Progenitor cell of endocrine pancreas (in vitro differentiated cells): Measurements from ENCODE around the gene OBSL1. TPM values are rescaled to one million over a fixed set of nuclear protein-coding genes. Genes with fewer than 3 reads are reported as not detected.

ENCODE experiments used
- DNase-seq: peaks from one replicate; pipeline ENCODE4 v3.0.0; 2021; ENCODE audit warnings: low spot score; ENCODE audit not compliant: unreplicated experiment
- H3K27ac Mint-ChIP-seq: 2 replicates; pipeline ENCODE4 v1.8.0; 2021; ENCODE audit warnings: mild to moderate bottlenecking, moderate library complexity, mixed read lengths
- H3K27me3 Mint-ChIP-seq: 2 replicates; pipeline ENCODE4 v1.8.0; 2021; ENCODE audit warnings: mixed read lengths
- H3K36me3 Mint-ChIP-seq: 2 replicates; pipeline ENCODE4 v1.8.0; 2022; ENCODE audit warnings: mixed read lengths; ENCODE audit not compliant: insufficient read depth
- H3K4me1 Mint-ChIP-seq: 2 replicates; pipeline ENCODE4 v1.8.0; 2021; ENCODE audit warnings: low read depth, mixed read lengths
- H3K4me3 Mint-ChIP-seq: 2 replicates; pipeline ENCODE4 v1.8.0; 2021; ENCODE audit warnings: low read depth, mild to moderate bottlenecking, moderate library complexity, mixed read lengths
- H3K9me3 Mint-ChIP-seq: 2 replicates; pipeline ENCODE4 v1.8.0; 2021; ENCODE audit warnings: low read depth, mixed read lengths
- CTCF ChIP-seq: fragments of 200-600 bp; sonication (generic); IDR thresholded peaks from one replicate; pipeline ENCODE4 v1.5.0; 2021; ENCODE audit warnings: antibody characterized with exemption, mild to moderate bottlenecking; ENCODE audit not compliant: unreplicated experiment
- total RNA-seq: library from RNA; stranded (reverse); gene quantifications from 2 replicates; pipeline ENCODE4 v1.2.1, GENCODE V29; 2021

OBSL1 gene
- total RNA-seq, 1 donor from 2014 or later, result 198 TPM

GRCh38 chr2:219526320-219527075, 44.8 kb downstream of the OBSL1 start:
- H3K36me3 Mint-ChIP-seq, result no peaks in the 10 kb centered on the region
- TF ChIP-seq CTCF, result no peak
- peaks cover 29% of the 10 kb centered on the region for H3K4me1 Mint-ChIP-seq
- no peak overlapping the region for H3K27ac Mint-ChIP-seq
- no peak overlapping the region for H3K4me3 Mint-ChIP-seq
- no peak for DNase-seq
- H3K27me3 Mint-ChIP-seq, result peaks cover 72% of the 10 kb centered on the region
- H3K9me3 Mint-ChIP-seq, result no peaks in the 10 kb centered on the region

DNA sequence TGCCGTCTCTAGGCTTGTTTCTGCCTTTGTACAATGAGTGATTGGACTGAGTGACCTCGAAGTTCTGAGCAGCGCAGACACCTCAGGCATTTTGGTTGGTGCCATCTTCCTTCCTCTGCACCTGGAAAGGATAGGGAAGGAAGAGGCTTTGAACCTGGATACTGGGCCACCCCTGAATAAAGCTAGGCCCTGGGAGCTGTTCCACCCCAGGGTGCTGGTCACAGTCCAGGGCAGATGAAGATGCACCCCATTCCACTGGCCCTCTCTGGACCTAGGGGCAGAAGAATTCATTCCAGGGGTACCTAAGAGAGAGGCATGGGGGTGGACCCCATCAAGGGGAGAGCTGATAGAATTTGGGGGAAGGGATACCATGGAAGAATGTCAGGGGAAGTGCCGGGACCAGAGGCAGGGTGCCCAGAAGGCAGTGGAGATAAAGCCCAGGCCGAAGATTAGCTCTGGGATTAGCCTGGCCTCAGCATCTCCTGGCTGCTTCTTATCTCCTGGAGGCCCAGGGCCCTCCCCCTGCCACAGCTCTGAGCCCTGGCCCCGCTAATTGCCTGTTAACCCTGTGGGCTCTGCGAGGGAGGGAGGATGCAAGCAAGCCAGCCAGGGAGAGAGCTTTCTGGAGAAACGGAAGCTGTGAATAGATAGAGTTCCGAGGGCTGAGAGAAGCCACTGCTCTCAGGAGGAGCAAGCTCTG, 45.7 kb downstream of the OBSL1 start:
- no peak for TF ChIP-seq CTCF
- H3K27ac Mint-ChIP-seq, result no peak overlapping the region
- H3K4me1 Mint-ChIP-seq, result peaks cover 34% of the 10 kb centered on the region
- no peak for DNase-seq
- no peaks in the 10 kb centered on the region for H3K9me3 Mint-ChIP-seq
- H3K36me3 Mint-ChIP-seq, result no peaks in the 10 kb centered on the region
- peak overlapping the region; percentile 16 for H3K4me3 Mint-ChIP-seq
- peaks cover 69% of the 10 kb centered on the region for H3K27me3 Mint-ChIP-seq

DNA sequence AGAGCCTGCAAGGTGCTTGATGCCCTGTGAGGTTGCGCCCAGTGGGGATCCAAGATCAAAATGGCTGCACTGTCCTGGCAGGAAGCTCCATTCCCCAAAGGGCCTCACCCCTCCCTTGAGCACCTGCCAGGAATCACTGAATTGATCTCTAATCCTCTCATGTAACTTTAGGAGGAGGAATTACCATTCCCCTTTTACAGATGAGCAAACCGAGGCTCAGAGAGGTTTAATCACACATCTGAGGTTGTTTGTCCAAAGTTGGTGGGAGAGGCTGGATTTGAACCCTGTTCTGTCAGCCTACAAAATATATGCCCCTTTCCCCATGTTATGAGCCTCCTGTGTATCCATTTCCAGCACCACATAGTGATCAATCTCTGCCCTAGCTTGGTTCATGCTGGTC, 46.5 kb downstream of the OBSL1 start:
- Mint-ChIP-seq H3K27ac (no peak overlapping the region), H3K4me3 (no peak overlapping the region), H3K4me1 (peaks cover 40% of the 10 kb centered on the region), H3K27me3 (peaks cover 64% of the 10 kb centered on the region), H3K36me3 (no peaks in the 10 kb centered on the region), H3K9me3 (no peaks in the 10 kb centered on the region)
- TF ChIP-seq CTCF, result no peak
- no peak for DNase-seq

GRCh38 chr2:219523031-219523671, 48.2 kb downstream of the OBSL1 start:
- Mint-ChIP-seq H3K27ac (no peak overlapping the region), H3K27me3 (peaks cover 58% of the 10 kb centered on the region), H3K4me3 (no peak overlapping the region), H3K36me3 (no peaks in the 10 kb centered on the region), H3K9me3 (no peaks in the 10 kb centered on the region), H3K4me1 (peaks cover 45% of the 10 kb centered on the region)
- TF ChIP-seq CTCF, result peak; percentile 11
- DNase-seq, result no peak

- Mint-ChIP-seq H3K27me3 (peaks cover 59% of the 10 kb centered on the region), H3K27ac (peak overlapping the region; percentile 8), H3K4me3 (no peak overlapping the region), H3K4me1 (peaks cover 53% of the 10 kb centered on the region), H3K36me3 (no peaks in the 10 kb centered on the region), H3K9me3 (no peaks in the 10 kb centered on the region)
- TF ChIP-seq CTCF, result no peak
- no peak for DNase-seq
These were observed 49.0 kb downstream of the OBSL1 start for GRCh38 chr2:219522111-219523030.
